ENCODE results near the gene SORL1.

The SORL1 gene

GRCh38 chr11:121645001-121645400 lies 192.9 kb downstream of the SORL1 start:
- TF ChIP-seq CTCF (IDR thresholded peaks at IDR 0.05; ENCODE audit: borderline replicate concordance, control extremely low read depth, extremely low read depth, insufficient read depth, missing control alignments): no peak

GRCh38 chr11:121645596-121645995 lies 193.5 kb downstream of the SORL1 start:
- TF ChIP-seq CTCF (IDR thresholded peaks at IDR 0.05; ENCODE audit: borderline replicate concordance, control extremely low read depth, extremely low read depth, insufficient read depth, missing control alignments): no peak
- no peak for DNase-seq (ENCODE audit: low spot score)
- in situ Hi-C loops (cut with MboI; ENCODE audit: low sequenced_read_pairs, unreplicated experiment): no loop called here

More at GRCh38 chr11:121645001-121645400, 192.9 kb downstream of the SORL1 start:
- DNase-seq (ENCODE audit: low spot score): no peak
- in situ Hi-C loops (cut with MboI; ENCODE audit: low sequenced_read_pairs, unreplicated experiment): no loop called here

GRCh38 chr11:121648306-121648705 lies 196.2 kb downstream of the SORL1 start:
- no peak for DNase-seq (ENCODE audit: low spot score)
- in situ Hi-C loops (cut with MboI; ENCODE audit: low sequenced_read_pairs, unreplicated experiment): no loop called here

GRCh38 chr11:121649798-121650197 lies 197.7 kb downstream of the SORL1 start:
- no peak for TF ChIP-seq CTCF (IDR thresholded peaks at IDR 0.05; ENCODE audit: borderline replicate concordance, control extremely low read depth, extremely low read depth, insufficient read depth, missing control alignments)
- DNase-seq (ENCODE audit: low spot score): no peak
- in situ Hi-C loops (cut with MboI; ENCODE audit: low sequenced_read_pairs, unreplicated experiment): loop anchor here (10.0 kb wide), 2 partner anchors 555 to 865 kb away; no protein-coding TSS in a partner anchor

More at GRCh38 chr11:121648306-121648705, 196.2 kb downstream of the SORL1 start:
- no peak for TF ChIP-seq CTCF (IDR thresholded peaks at IDR 0.05; ENCODE audit: borderline replicate concordance, control extremely low read depth, extremely low read depth, insufficient read depth, missing control alignments)

- in situ Hi-C loops (cut with MboI; ENCODE audit: low sequenced_read_pairs, unreplicated experiment): loop anchor here (10.0 kb wide), 2 partner anchors 554 to 864 kb away; no protein-coding TSS in a partner anchor
- TF ChIP-seq CTCF (IDR thresholded peaks at IDR 0.05; ENCODE audit: borderline replicate concordance, control extremely low read depth, extremely low read depth, insufficient read depth, missing control alignments): no peak
Observed at GRCh38 chr11:121650351-121651256, 198.5 kb downstream of the SORL1 start.

GRCh38 chr11:121651257-121651605 lies 199.1 kb downstream of the SORL1 start:
- in situ Hi-C loops (cut with MboI; ENCODE audit: low sequenced_read_pairs, unreplicated experiment): loop anchor here (10.0 kb wide), 2 partner anchors 554 to 864 kb away; no protein-coding TSS in a partner anchor
- no peak for DNase-seq (ENCODE audit: low spot score)
- TF ChIP-seq CTCF (IDR thresholded peaks at IDR 0.05; ENCODE audit: borderline replicate concordance, control extremely low read depth, extremely low read depth, insufficient read depth, missing control alignments): no peak

More at GRCh38 chr11:121650351-121651256, 198.5 kb downstream of the SORL1 start:
- peak; percentile 33 for DNase-seq (ENCODE audit: low spot score)
